Calu3 (cell line): ENCODE results near the gene BRINP1. TPM values are rescaled to one million over a fixed set of nuclear protein-coding genes. Genes with fewer than 3 reads are reported as not detected.

Source experiments
- BruUV-seq: library from RNA; stranded (reverse); fragments of 400-500 nt; replicated peaks from 2 replicates; lab custom pipeline; 2021; lab: Mats Ljungman, UMichigan
- CTCF ChIA-PET: fragments of 300-600 bp; sonication (Branson Sonifier 250); formaldehyde crosslinking; loops from one replicate; lab custom pipeline; 2022; ENCODE audit warnings: antibody characterized with exemption; lab: Charles Lee
- DNase-seq: peaks from one replicate; pipeline ENCODE4 v3.0.0; 2022
- H3K27ac Mint-ChIP-seq: one replicate; pipeline ENCODE4 v1.8.0; 2022; ENCODE audit warnings: mixed read lengths; ENCODE audit not compliant: unreplicated experiment
- H3K27me3 Mint-ChIP-seq: one replicate; pipeline ENCODE4 v1.8.0; 2022; ENCODE audit warnings: mixed read lengths; ENCODE audit not compliant: unreplicated experiment
- H3K36me3 Mint-ChIP-seq: one replicate; pipeline ENCODE4 v1.8.0; 2022; ENCODE audit warnings: mild to moderate bottlenecking, moderate library complexity, mixed read lengths; ENCODE audit not compliant: insufficient read depth, unreplicated experiment
- H3K4me1 Mint-ChIP-seq: one replicate; pipeline ENCODE4 v1.8.0; 2022; ENCODE audit warnings: mild to moderate bottlenecking, low read depth, mixed read lengths; ENCODE audit not compliant: unreplicated experiment
- H3K4me3 Mint-ChIP-seq: one replicate; pipeline ENCODE4 v1.8.0; 2022; ENCODE audit warnings: mild to moderate bottlenecking, low read depth, moderate library complexity, mixed read lengths; ENCODE audit not compliant: unreplicated experiment
- H3K9me3 Mint-ChIP-seq: one replicate; pipeline ENCODE4 v1.8.0; 2022; ENCODE audit warnings: low read depth, mixed read lengths; ENCODE audit not compliant: unreplicated experiment
- CTCF ChIP-seq: fragments of 200-600 bp; IDR thresholded peaks from one replicate; pipeline ENCODE4 v1.8.0; 2022; ENCODE audit warnings: antibody characterized with exemption; ENCODE audit not compliant: unreplicated experiment
- intact Hi-C: fragments of 100-400 bp; cut with micrococcal nuclease; formaldehyde crosslinking; loops from one replicate; pipeline ENCODE4 v1.10.0; 2022; ENCODE audit not compliant: unreplicated experiment
- total RNA-seq: library from RNA; stranded (reverse); gene quantifications from 2 replicates; pipeline ENCODE4 v1.2.3, GENCODE V29; 2022

The BRINP1 gene
- total RNA-seq, 1 experiment from 2014 or later = not detected

- no peak overlapping the region for H3K27ac Mint-ChIP-seq
- no peaks in the 10 kb centered on the region for H3K4me1 Mint-ChIP-seq
- H3K27me3 Mint-ChIP-seq = no peaks in the 10 kb centered on the region
- DNase-seq = no peak
- intact Hi-C loops = no loop called here
- CTCF ChIA-PET = no interaction called here
- BruUV-seq = no TSS peak
- no peak overlapping the region for H3K4me3 Mint-ChIP-seq
- H3K9me3 Mint-ChIP-seq = peaks cover 15% of the 10 kb centered on the region
- no peaks in the 10 kb centered on the region for H3K36me3 Mint-ChIP-seq
- no peak for TF ChIP-seq CTCF
These were observed 40.3 kb upstream of the BRINP1 start for GRCh38 chr9:119409552-119409951.

GRCh38 chr9:119400606-119401005 is 31.4 kb upstream of the BRINP1 start:
- peaks cover 14% of the 10 kb centered on the region for H3K9me3 Mint-ChIP-seq
- no peaks in the 10 kb centered on the region for H3K36me3 Mint-ChIP-seq
- intact Hi-C loops = no loop called here
- no peaks in the 10 kb centered on the region for H3K4me1 Mint-ChIP-seq
- CTCF ChIA-PET = no interaction called here
- no peak overlapping the region for H3K4me3 Mint-ChIP-seq
- no TSS peak for BruUV-seq
- TF ChIP-seq CTCF = no peak
- DNase-seq = no peak
- H3K27ac Mint-ChIP-seq = no peak overlapping the region
- H3K27me3 Mint-ChIP-seq = no peaks in the 10 kb centered on the region

- no peak overlapping the region for H3K27ac Mint-ChIP-seq
These were observed 29.1 kb upstream of the BRINP1 start for GRCh38 chr9:119398350-119398749.

GRCh38 chr9:119391878-119392277 is 22.6 kb upstream of the BRINP1 start:
- H3K4me1 Mint-ChIP-seq = no peaks in the 10 kb centered on the region
- H3K36me3 Mint-ChIP-seq = no peaks in the 10 kb centered on the region
- DNase-seq = no peak
- intact Hi-C loops = no loop called here
- BruUV-seq = no TSS peak
- CTCF ChIA-PET = no interaction called here
- no peak for TF ChIP-seq CTCF
- no peak overlapping the region for H3K4me3 Mint-ChIP-seq
- H3K27me3 Mint-ChIP-seq = no peaks in the 10 kb centered on the region
- H3K27ac Mint-ChIP-seq = no peak overlapping the region
- peaks cover 12% of the 10 kb centered on the region for H3K9me3 Mint-ChIP-seq

More at GRCh38 chr9:119398350-119398749, 29.1 kb upstream of the BRINP1 start:
- no peak for DNase-seq
- H3K4me1 Mint-ChIP-seq = no peaks in the 10 kb centered on the region
- H3K27me3 Mint-ChIP-seq = no peaks in the 10 kb centered on the region
- no peak overlapping the region for H3K4me3 Mint-ChIP-seq
- intact Hi-C loops = no loop called here
- no peak for TF ChIP-seq CTCF
- no peaks in the 10 kb centered on the region for H3K36me3 Mint-ChIP-seq
- H3K9me3 Mint-ChIP-seq = peaks cover 10% of the 10 kb centered on the region
- no TSS peak for BruUV-seq
- CTCF ChIA-PET = no interaction called here
